ENCODE data around the gene PTPRJ.
"Not testable (repeated sequence)": the region's sequence is repeated elsewhere in the genome, so short reads cannot be mapped to it uniquely, and the experiment has no call there.

GRCh38 chr11:48023608-48024007, 43.2 kb downstream of the PTPRJ start:
- TF ChIP-seq, protein P1, sequence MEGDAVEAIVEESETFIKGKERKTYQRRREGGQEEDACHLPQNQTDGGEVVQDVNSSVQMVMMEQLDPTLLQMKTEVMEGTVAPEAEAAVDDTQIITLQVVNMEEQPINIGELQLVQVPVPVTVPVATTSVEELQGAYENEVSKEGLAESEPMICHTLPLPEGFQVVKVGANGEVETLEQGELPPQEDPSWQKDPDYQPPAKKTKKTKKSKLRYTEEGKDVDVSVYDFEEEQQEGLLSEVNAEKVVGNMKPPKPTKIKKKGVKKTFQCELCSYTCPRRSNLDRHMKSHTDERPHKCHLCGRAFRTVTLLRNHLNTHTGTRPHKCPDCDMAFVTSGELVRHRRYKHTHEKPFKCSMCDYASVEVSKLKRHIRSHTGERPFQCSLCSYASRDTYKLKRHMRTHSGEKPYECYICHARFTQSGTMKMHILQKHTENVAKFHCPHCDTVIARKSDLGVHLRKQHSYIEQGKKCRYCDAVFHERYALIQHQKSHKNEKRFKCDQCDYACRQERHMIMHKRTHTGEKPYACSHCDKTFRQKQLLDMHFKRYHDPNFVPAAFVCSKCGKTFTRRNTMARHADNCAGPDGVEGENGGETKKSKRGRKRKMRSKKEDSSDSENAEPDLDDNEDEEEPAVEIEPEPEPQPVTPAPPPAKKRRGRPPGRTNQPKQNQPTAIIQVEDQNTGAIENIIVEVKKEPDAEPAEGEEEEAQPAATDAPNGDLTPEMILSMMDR (conservative IDR thresholded peaks at IDR 0.05; ENCODE audit: low read depth, low read length): not testable (repeated sequence)
- TF ChIP-seq RAD21 (IDR thresholded peaks at IDR 0.05; ENCODE audit: low read length); POLR2A (IDR thresholded peaks at IDR 0.05; ENCODE audit: low read depth, low read length); FOS (IDR thresholded peaks at IDR 0.05; ENCODE audit: low read depth, low read length); MAFK (IDR thresholded peaks at IDR 0.05; ENCODE audit: low read depth, low read length); MAZ (IDR thresholded peaks at IDR 0.05; ENCODE audit: borderline replicate concordance, low read depth, low read length): not testable (repeated sequence)
- TF ChIP-seq, protein P2, sequence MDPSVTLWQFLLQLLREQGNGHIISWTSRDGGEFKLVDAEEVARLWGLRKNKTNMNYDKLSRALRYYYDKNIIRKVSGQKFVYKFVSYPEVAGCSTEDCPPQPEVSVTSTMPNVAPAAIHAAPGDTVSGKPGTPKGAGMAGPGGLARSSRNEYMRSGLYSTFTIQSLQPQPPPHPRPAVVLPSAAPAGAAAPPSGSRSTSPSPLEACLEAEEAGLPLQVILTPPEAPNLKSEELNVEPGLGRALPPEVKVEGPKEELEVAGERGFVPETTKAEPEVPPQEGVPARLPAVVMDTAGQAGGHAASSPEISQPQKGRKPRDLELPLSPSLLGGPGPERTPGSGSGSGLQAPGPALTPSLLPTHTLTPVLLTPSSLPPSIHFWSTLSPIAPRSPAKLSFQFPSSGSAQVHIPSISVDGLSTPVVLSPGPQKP (IDR thresholded peaks at IDR 0.05; ENCODE audit: borderline replicate concordance, low read depth, low read length): not testable (repeated sequence)
